RWPE2 (cell line): ENCODE data around the gene VPS39.

Source experiments
- ATAC-seq: fragments of 200-7000 bp; cut with Tn5 transposase; 3 replicates; pipeline ENCODE4 v1.9.1; 2021; ENCODE audit warnings: low read depth
- DNase-seq: peaks from one replicate; pipeline ENCODE4 v3.0.0-alpha.2; 2020; ENCODE audit warnings: low spot score
- H3K27ac ChIP-seq: fragments of 450-650 bp; 2 replicates; pipeline ENCODE4 v1.5.1; 2017; ENCODE audit warnings: mild to moderate bottlenecking; ENCODE audit not compliant: poor library complexity, severe bottlenecking
- H3K27me3 ChIP-seq: fragments of 250-450 bp; sonication (Bioruptor Pico); 2 replicates; pipeline ENCODE4 v1.5.1; 2021; ENCODE audit warnings: mild to moderate bottlenecking, moderate library complexity; ENCODE audit not compliant: insufficient read depth, poor library complexity, severe bottlenecking
- H3K36me3 ChIP-seq: fragments of 250-450 bp; sonication (Bioruptor Pico); 2 replicates; pipeline ENCODE4 v1.5.1; 2020; ENCODE audit warnings: low read depth, mild to moderate bottlenecking, moderate library complexity
- H3K4me1 ChIP-seq: fragments of 250-450 bp; sonication (Bioruptor Pico); 2 replicates; pipeline ENCODE4 v1.5.1; 2021; ENCODE audit warnings: mild to moderate bottlenecking, moderate library complexity; ENCODE audit not compliant: insufficient read depth, poor library complexity, severe bottlenecking
- H3K4me3 ChIP-seq: fragments of 250-450 bp; sonication (Bioruptor Pico); 2 replicates; pipeline ENCODE4 v1.5.1; 2021; ENCODE audit warnings: mild to moderate bottlenecking, moderate library complexity; ENCODE audit not compliant: severe bottlenecking
- H3K9me3 ChIP-seq: fragments of 250-450 bp; sonication (Bioruptor Pico); 2 replicates; pipeline ENCODE4 v1.5.1; 2021; ENCODE audit warnings: mild to moderate bottlenecking, moderate library complexity; ENCODE audit not compliant: severe bottlenecking
- CTCF ChIP-seq: fragments of 450-650 bp; IDR thresholded peaks from one replicate; pipeline ENCODE4 v1.5.1; 2017; ENCODE audit warnings: mild to moderate bottlenecking, moderate library complexity; ENCODE audit not compliant: poor library complexity, severe bottlenecking

The VPS39 gene

DNA sequence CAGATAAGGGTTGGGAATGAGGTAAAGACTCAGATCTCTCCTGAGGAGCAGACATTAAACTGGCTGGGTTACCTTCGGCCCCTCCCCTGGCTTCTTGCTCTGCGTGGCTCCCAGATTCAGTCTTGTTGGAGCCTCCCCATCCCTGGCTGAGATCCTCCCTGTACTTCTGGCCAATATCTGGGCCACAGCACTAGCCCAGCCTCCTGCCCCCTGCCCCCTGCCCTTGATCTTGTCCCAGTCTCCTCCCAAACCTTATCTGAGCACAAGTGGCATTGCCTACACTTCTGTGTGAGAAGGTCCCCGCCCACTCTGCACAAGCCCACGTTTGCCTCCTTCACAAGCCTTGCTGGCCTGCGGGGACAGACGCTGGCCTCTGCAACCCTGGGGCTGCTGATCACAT lies 68.5 kb downstream of the VPS39 start:
- Histone ChIP-seq H3K36me3 (no peaks in the 10 kb centered on the region), H3K27ac (no peak overlapping the region), H3K9me3 (no peaks in the 10 kb centered on the region), H3K4me1 (peaks cover 3% of the 10 kb centered on the region), H3K27me3 (no peaks in the 10 kb centered on the region), H3K4me3 (no peak overlapping the region)
- no peak for TF ChIP-seq CTCF
- ATAC-seq (no peak), DNase-seq (peak; percentile 55)

DNA sequence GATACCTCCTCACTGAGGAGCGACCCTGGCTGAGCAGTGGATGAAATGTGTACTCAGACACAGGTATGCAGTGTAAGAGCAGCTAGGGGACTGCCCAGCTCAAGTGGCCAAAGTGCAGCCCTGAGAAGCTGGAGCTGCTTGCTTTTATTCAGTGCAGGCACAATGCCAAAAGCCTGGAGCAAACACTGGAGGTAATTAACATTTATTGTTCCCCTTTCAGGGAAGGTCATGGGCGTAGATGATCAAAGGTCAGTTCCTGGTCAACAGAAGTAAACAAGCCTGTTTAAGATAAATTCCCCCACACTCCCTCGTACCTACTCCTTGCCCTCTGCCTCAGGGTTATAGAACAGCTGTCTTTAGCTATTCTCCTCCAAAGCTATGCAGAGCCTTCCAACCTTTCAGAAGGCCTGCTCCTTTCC lies 69.1 kb downstream of the VPS39 start:
- Histone ChIP-seq H3K4me1 (peaks cover 3% of the 10 kb centered on the region), H3K27ac (no peak overlapping the region), H3K36me3 (no peaks in the 10 kb centered on the region), H3K27me3 (no peaks in the 10 kb centered on the region), H3K4me3 (no peak overlapping the region), H3K9me3 (no peaks in the 10 kb centered on the region)
- no peak for ATAC-seq
- no peak for TF ChIP-seq CTCF
- DNase-seq, result peak; percentile 42

GRCh38 chr15:42138411-42138810 lies 69.7 kb downstream of the VPS39 start:
- H3K4me3 ChIP-seq, result no peak overlapping the region
- no peak overlapping the region for H3K27ac ChIP-seq
- H3K9me3 ChIP-seq, result no peaks in the 10 kb centered on the region
- peak; percentile 20 for DNase-seq
- no peak for ATAC-seq
- H3K36me3 ChIP-seq, result no peaks in the 10 kb centered on the region
- no peak for TF ChIP-seq CTCF
- no peaks in the 10 kb centered on the region for H3K27me3 ChIP-seq
- peaks cover 3% of the 10 kb centered on the region for H3K4me1 ChIP-seq

GRCh38 chr15:42137461-42138261 lies 70.4 kb downstream of the VPS39 start:
- Histone ChIP-seq H3K27ac (no peak overlapping the region), H3K4me1 (peaks cover 3% of the 10 kb centered on the region), H3K27me3 (no peaks in the 10 kb centered on the region), H3K36me3 (no peaks in the 10 kb centered on the region), H3K4me3 (no peak overlapping the region), H3K9me3 (no peaks in the 10 kb centered on the region)
- DNase-seq (peak; percentile 43), ATAC-seq (peak; percentile 59)
- peak; percentile 97 for TF ChIP-seq CTCF

- Histone ChIP-seq H3K4me3 (no peak overlapping the region), H3K27me3 (no peaks in the 10 kb centered on the region), H3K27ac (no peak overlapping the region), H3K9me3 (no peaks in the 10 kb centered on the region), H3K4me1 (peaks cover 3% of the 10 kb centered on the region), H3K36me3 (no peaks in the 10 kb centered on the region)
- no peak for DNase-seq
- ATAC-seq, result no peak
- no peak for TF ChIP-seq CTCF
These were observed 71.6 kb downstream of the VPS39 start for GRCh38 chr15:42136513-42136912.
